GM19452 (cell line): Measurements from ENCODE around the gene RAB36.

ENCODE experiments used
- ATAC-seq: cut with Tn5 transposase; IDR thresholded peaks from one replicate; pipeline ENCODE4 v1.9.1; 2021; ENCODE audit not compliant: unreplicated experiment

Gene RAB36

GRCh38 chr22:23157560-23158515 is 12.6 kb downstream of the RAB36 start:
- no peak for ATAC-seq

DNA sequence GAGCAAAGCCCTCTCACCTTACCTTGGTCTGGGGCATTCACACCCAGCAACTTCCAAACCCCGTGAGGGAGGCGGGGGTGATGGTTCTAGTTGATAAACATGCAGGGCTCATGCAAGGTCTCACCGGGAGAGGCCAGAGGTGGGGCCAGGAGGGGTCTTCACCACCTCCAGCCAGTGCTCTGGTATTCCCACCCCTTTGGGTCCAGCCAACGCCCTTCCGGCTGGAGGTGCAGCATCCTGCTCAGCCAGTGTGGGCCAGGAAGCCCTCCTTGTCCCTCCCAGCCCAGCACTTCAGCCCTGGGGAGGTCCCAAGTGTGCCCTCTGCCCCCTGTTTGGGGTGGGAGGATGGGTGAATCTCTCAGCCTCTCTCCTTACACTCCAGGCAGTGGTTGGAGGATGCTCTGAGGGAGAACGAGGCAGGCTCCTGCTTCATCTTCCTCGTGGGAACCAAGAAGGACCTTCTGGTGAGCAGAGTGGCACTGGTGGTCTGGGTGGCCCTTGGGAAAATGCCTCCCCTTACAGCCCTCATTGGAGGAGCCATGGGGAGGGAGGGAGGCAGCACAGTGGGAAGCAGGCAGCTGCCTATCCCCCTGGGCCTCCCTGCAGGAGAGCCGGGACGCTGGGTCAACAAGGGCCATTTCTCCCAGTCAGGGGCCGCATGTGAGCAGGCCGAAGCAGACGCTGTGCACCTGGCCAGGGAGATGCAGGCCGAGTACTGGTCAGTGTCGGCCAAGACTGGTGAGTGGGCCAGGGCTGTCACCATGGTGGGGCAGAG is 13.4 kb downstream of the RAB36 start:
- ATAC-seq: no peak

GRCh38 chr22:23159291-23159630 is 14.0 kb downstream of the RAB36 start:
- ATAC-seq: no peak

- no peak for ATAC-seq
Measured at GRCh38 chr22:23161029-23161428, 15.8 kb downstream of the RAB36 start.

GRCh38 chr22:23161574-23161973 is 16.3 kb downstream of the RAB36 start:
- no peak for ATAC-seq

- ATAC-seq: no peak
Measured at GRCh38 chr22:23163665-23164064, 18.4 kb downstream of the RAB36 start.

DNA sequence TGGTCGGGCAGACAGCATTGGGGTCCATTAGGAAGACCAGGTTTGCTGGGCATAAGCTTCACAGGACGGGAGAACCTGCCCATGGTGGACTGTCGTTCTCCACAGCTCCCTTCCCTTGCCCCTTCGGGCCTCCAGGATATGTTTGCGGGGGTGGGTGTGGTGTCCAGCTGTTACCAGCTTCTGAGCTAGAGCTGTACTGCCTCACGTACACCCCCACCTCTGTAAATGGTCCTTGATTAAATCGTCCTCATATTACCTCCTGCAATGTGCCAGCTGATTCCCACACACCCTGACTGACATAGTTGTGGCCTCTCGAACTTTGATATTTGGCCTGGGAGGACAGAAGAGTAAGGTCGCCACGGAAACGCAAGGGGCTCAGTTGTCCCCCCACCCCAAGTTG is 18.8 kb downstream of the RAB36 start:
- no peak for ATAC-seq

DNA sequence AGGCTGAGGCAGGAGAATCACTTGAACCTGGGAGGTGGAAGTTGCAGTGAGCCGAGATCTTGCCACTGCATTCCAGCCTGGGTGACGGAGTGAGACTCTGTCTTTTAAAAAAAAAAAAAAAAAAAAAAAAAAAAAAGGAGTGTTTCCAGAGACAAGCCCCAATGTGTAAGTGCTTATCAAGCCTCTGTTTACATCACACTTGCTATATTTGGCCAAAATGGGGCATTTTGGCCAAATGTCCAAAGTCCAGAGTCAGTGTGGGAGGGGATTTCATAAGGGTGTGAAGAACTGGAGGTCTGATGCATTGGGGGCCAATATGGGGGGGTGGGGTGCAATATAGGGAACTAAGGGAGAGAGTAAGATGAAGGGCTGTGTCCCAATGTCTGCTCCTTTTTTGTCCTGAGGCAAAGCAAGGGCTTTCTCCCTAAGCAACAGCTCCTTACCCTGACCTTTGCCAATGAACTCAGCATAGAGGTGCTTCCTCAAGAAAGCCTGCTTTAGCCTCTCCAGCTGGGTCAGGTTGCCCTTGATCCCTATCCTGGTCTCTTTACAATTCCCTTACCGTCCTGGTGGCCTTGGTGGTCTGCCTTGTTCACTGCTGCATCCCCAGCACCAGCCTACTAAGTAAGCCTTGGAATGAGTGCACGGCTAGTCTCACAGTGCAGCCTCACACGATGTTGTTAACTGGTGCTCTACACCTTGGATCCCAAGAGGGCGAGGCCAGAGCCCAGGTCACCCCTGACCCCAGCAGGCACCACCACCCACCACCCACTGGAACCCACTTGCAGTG is 21.0 kb downstream of the RAB36 start:
- no peak for ATAC-seq

DNA sequence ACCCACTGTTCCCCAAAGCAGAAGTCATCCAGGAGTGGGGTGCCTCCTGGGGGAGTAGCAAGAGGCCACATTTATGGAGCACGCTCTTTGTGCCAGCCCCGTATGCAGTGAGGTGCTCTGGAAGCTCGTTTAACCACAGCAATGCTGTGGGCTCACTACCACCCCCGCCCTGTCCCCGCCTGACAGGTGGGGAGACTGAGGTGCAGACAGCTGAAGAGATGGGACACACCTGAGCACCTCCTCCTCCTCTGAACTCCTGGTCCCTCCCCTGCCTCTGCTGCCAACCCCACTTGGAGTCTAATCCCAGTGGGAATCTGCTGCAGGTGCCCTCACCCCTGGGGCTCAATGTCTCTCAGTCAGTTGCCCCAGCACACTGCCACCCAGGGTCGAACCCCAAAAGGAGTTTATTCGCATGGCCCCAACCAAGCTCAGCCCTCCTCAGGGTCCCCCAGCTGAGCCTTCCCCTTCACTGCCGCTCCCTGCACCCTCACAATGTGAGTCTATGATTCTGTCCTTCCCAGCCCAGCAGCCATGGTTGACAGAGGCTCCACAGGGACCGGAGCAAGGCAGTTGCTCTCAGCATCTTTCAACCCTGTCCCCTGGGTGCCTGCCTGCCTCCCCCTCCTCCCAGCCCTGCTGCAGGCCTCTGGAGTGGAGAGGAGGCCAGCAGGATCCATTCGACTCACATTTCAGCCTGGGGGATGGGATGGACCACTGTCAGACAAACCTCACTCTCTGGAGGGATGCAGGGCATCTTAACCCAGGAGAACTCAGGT is 21.8 kb downstream of the RAB36 start:
- no peak for ATAC-seq

DNA sequence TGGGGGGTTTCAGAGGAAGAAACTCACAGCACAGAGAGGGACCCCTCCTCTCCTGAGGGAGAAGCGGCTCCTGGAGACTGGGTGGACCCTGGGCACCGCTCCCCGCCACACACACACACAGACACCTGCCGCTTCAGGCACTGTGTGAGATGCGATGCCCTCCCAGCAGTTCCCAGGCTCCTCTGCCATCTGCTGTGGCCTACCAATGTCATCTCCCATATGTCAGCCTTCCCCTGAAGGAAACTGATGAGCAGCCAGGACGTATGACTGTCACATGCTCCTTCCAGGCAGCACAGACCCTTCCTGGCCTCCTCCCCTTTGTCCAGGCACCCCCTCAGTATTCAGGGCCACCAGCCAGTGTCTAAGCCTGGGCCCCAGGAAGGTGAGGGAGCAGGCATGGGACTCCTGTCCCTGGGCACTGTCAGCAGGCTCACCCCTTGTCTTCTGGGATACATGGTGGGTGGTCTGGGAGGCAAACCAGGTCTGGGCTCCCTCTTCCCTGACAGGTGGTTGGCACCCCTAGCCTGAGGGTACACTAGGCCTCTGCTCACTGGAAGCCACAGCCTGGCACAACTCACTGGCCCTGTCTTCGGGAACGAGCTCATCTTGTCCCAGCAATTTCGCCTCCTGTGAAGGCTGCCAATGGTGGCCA is 23.2 kb downstream of the RAB36 start:
- no peak for ATAC-seq

- ATAC-seq: no peak
Measured at GRCh38 chr22:23169043-23169406, 23.7 kb downstream of the RAB36 start.

- ATAC-seq: no peak
Measured at GRCh38 chr22:23175817-23176644, 30.8 kb downstream of the RAB36 start.

DNA sequence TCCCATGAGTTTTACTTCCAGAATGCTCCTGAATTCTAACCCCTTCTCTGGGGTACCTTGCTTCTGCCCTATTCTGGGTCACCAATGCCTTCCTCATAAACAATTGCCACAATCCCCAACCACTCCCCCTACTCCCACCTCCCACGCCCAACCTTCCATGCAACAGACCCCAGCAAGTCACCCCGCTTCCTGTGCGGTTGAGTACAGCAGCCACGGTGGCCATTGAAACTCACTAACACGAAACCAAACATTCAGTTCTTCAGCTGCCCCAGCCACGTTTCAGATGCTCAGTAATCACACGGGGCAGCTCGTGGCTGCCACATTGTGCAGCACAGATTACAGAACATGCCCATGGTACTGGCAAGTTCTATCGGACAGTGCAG is 31.4 kb downstream of the RAB36 start:
- ATAC-seq: no peak

DNA sequence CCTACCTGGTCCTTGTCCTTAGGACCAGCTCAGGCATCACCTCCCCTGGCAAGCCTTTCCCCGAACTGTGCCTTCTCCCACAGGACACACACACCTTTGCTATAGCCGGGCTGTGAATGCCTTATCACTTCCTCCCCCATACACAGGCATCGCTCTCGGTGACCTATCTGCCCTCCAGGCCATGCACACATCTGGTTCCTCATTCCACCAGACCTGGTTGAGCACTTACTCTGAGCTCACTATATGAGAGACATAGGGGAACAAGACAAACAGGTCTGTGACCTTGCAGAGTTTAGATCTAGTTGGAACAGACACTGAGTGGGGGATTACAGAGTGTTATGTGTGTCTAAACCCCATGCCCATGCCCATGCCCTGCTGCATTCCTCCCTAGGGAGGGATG is 31.9 kb downstream of the RAB36 start:
- no peak for ATAC-seq

GRCh38 chr22:23178512-23179254 is 33.4 kb downstream of the RAB36 start:
- ATAC-seq: no peak

GRCh38 chr22:23179381-23180299 is 34.4 kb downstream of the RAB36 start:
- no peak for ATAC-seq

DNA sequence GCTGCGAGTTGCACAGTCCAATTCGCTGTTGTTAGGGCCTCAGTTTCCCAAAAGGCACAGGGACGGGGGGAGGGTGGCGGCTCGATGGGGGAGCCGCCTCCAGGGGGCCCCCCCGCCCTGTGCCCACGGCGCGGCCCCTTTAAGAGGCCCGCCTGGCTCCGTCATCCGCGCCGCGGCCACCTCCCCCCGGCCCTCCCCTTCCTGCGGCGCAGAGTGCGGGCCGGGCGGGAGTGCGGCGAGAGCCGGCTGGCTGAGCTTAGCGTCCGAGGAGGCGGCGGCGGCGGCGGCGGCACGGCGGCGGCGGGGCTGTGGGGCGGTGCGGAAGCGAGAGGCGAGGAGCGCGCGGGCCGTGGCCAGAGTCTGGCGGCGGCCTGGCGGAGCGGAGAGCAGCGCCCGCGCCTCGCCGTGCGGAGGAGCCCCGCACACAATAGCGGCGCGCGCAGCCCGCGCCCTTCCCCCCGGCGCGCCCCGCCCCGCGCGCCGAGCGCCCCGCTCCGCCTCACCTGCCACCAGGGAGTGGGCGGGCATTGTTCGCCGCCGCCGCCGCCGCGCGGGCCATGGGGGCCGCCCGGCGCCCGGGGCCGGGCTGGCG is 35.1 kb downstream of the RAB36 start, which contains the start of gene BCR:
Gene BCR (plus strand): TSS at position 209 of the 592 bp plus-strand sequence. CDS start 452 bp downstream, outside the sequence.
- ATAC-seq: no peak
